Trophoblast cell (in vitro differentiated cells and primary cell): ENCODE data around the gene UBIAD1.

Experiments
- DNase-seq, 2 donors: peaks; one replicate each; pipeline ENCODE4 v3.0.0-alpha.2; 2016
- H2AFZ ChIP-seq: 2 replicates; pipeline ENCODE4 v1.6.1; 2013; ENCODE audit warnings: low read length, moderate library complexity, mild to moderate bottlenecking; ENCODE audit not compliant: insufficient read depth, poor library complexity
- H2AK5ac ChIP-seq: 2 replicates; pipeline ENCODE4 v1.6.1; 2013; ENCODE audit warnings: mild to moderate bottlenecking, low read length
- H2BK120ac ChIP-seq: 2 replicates; pipeline ENCODE4 v1.6.1; 2013; ENCODE audit warnings: low read length, mild to moderate bottlenecking, moderate library complexity; ENCODE audit not compliant: insufficient read depth, poor library complexity
- H2BK12ac ChIP-seq: 2 replicates; pipeline ENCODE4 v1.6.1; 2013; ENCODE audit warnings: mild to moderate bottlenecking, low read length, moderate library complexity
- H2BK5ac ChIP-seq: 2 replicates; pipeline ENCODE4 v1.6.1; 2013; ENCODE audit warnings: low read length, low read depth, moderate library complexity, mild to moderate bottlenecking; ENCODE audit not compliant: poor library complexity
- H3K14ac ChIP-seq: 2 replicates; pipeline ENCODE4 v1.6.1; 2013; ENCODE audit warnings: mild to moderate bottlenecking, low read length
- H3K18ac ChIP-seq: 2 replicates; pipeline ENCODE4 v1.6.1; 2013; ENCODE audit warnings: mild to moderate bottlenecking, low read length
- H3K23ac ChIP-seq: 2 replicates; pipeline ENCODE4 v1.6.1; 2013; ENCODE audit warnings: low read length
- H3K27ac ChIP-seq: 2 replicates; pipeline ENCODE4 v1.5.1; 2013; ENCODE audit warnings: low read depth, mild to moderate bottlenecking, inconsistent platforms, low read length, moderate library complexity
- H3K27me3 ChIP-seq: 2 replicates; pipeline ENCODE4 v1.6.1; 2013; ENCODE audit warnings: inconsistent platforms, mild to moderate bottlenecking, low read length, moderate library complexity; ENCODE audit not compliant: insufficient read depth
- H3K36me3 ChIP-seq, 2 experiments: 1 replicate in 1 of 2; 2 replicates in 1 of 2; pipeline ENCODE4 v1.6.1; 2013; ENCODE audit warnings: low read length in 2 of 2, mild to moderate bottlenecking in 2 of 2, moderate library complexity in 1 of 2; ENCODE audit not compliant: insufficient read depth in 2 of 2, control insufficient read depth in 1 of 2
- H3K4ac ChIP-seq: 2 replicates; pipeline ENCODE4 v1.6.1; 2013; ENCODE audit warnings: low read depth, mild to moderate bottlenecking, low read length, moderate library complexity
- H3K4me1 ChIP-seq, 2 experiments: 1 replicate in 1 of 2; 2 replicates in 1 of 2; pipeline ENCODE4 v1.6.1; 2013; ENCODE audit warnings: low read length in 2 of 2, mild to moderate bottlenecking in 2 of 2, moderate library complexity in 1 of 2; ENCODE audit not compliant: insufficient read depth in 2 of 2, control insufficient read depth in 1 of 2
- H3K4me2 ChIP-seq: 2 replicates; pipeline ENCODE4 v1.6.1; 2013; ENCODE audit warnings: inconsistent platforms, mild to moderate bottlenecking, low read length, moderate library complexity
- H3K4me3 ChIP-seq: 2 replicates; pipeline ENCODE4 v1.5.1; 2013; ENCODE audit warnings: mild to moderate bottlenecking, low read depth, low read length, inconsistent platforms
- H3K79me1 ChIP-seq: one replicate; pipeline ENCODE4 v1.6.1; 2013; ENCODE audit warnings: low read length
- H3K79me2 ChIP-seq: 2 replicates; pipeline ENCODE4 v1.6.1; 2013; ENCODE audit warnings: low read length, mild to moderate bottlenecking; ENCODE audit not compliant: control insufficient read depth, insufficient read depth, poor library complexity
- H3K9ac ChIP-seq: 2 replicates; pipeline ENCODE4 v1.6.1; 2013; ENCODE audit warnings: mild to moderate bottlenecking, low read length
- H3K9me3 ChIP-seq: 2 replicates; pipeline ENCODE4 v1.6.1; 2013; ENCODE audit warnings: low read depth, mild to moderate bottlenecking, control low read depth, inconsistent platforms, low read length; ENCODE audit not compliant: insufficient read depth
- H4K12ac ChIP-seq: 2 replicates; pipeline ENCODE4 v1.6.1; 2013; ENCODE audit warnings: low read depth, mild to moderate bottlenecking, low read length, moderate library complexity
- H4K8ac ChIP-seq: 2 replicates; pipeline ENCODE4 v1.6.1; 2013; ENCODE audit warnings: low read depth, mild to moderate bottlenecking, low read length, moderate library complexity
- H4K91ac ChIP-seq: one replicate; pipeline ENCODE4 v1.6.1; 2013; ENCODE audit warnings: low read depth, mild to moderate bottlenecking, low read length, moderate library complexity
- WGBS: extraction: QIAGEN DNeasy Blood & Tissue Kit; methylation state at CpG from one replicate; pipeline ENCODE4 v1.1.7; 2013; ENCODE audit warnings: missing lambda C conversion rate; ENCODE audit not compliant: insufficient read length, insufficient coverage; ENCODE audit errors: extremely low coverage; 5-methylcytosine and 5-hydroxymethylcytosine counted together

UBIAD1 gene

DNA sequence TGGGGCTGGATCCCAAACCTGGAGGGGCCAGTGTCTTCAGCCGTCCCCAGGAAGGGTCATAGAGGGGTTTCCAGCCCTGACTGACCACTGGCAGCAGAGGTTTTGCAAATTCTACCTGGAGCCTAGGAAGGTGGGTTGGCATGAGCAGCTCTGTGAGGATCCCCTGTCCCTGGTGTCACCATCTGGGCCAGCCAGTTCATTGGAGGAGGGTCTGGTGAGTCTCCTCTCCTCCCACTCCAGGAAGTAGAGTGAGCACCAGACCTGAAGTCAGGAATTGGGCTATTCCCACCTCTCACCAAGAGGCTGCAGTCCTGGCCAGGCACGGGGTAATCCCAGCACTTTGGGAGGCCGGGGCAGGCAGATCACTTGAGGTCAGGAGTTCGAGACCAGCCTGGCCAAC is 57.4 kb downstream of the UBIAD1 start:
- H4K91ac ChIP-seq, result no peak overlapping the region
- peaks cover 2% of the 10 kb centered on the region for H3K9me3 ChIP-seq
- no peak overlapping the region for H2AFZ ChIP-seq
- no peak overlapping the region for H2AK5ac ChIP-seq
- no peak overlapping the region for H3K27ac ChIP-seq
- no peak overlapping the region for H4K8ac ChIP-seq
- no peak overlapping the region for H2BK12ac ChIP-seq
- peaks cover 1% of the 10 kb centered on the region for H3K79me2 ChIP-seq
- no peak overlapping the region for H3K4me2 ChIP-seq
- WGBS, result no CpG with 5 or more reads among the region's 4 CpGs
- no peak overlapping the region for H3K4ac ChIP-seq
- no peak overlapping the region for H3K14ac ChIP-seq
- H3K4me1 ChIP-seq, result no peaks in the 10 kb centered on the region
- no peak overlapping the region for H3K9ac ChIP-seq
- H2BK120ac ChIP-seq, result no peak overlapping the region
- H3K23ac ChIP-seq, result no peak overlapping the region
- H4K12ac ChIP-seq, result no peak overlapping the region
- H3K4me3 ChIP-seq, result no peak overlapping the region
- no peaks in the 10 kb centered on the region for H3K79me1 ChIP-seq
- no peaks in the 10 kb centered on the region for H3K36me3 ChIP-seq
- no peak overlapping the region for H2BK5ac ChIP-seq
- no peak for DNase-seq
- H3K18ac ChIP-seq, result no peak overlapping the region
- H3K27me3 ChIP-seq, result no peaks in the 10 kb centered on the region

DNA sequence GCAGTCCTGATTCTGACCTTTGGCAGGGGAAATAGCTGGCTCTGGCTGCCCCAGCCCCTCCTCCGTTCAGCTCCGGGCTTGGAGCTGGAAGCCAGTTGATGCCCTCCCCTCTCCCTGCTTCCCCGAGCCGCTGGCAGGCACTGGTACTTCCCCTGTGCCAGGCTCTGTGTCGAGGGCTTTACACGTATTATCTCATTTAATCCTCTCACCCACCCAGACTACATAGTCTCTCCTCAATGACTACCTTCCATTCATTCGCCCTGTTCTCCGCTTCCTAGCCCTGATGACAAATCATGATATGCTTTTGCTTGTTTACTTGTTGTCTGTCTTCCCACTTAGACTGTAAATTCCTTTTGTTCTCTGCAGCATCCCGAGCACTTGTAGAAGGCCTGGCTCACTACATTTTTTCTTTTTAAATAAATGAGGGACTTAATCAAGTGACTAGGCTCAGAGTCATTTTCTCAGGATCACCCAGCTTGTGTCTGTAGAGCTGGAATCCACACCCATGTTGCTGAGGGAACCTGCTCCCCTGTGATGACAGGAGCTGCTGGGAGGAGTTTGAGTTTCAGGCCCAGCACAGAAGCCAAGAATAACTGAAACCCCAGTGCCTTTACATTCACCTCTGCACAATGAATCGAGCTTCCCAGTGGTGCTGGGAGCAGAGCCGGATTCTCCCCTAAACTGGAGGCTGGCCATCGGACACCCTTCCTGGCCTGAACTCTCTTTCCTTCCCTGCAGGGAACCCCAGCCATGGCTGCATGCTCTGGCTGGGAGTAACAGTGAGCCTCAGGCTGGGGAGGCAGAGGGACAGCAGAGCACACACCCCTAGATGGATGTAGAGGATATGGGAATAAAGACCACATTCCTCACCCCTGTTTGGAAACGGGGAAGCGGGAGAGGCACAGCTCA is 58.3 kb downstream of the UBIAD1 start:
- Histone ChIP-seq H3K36me3 (no peaks in the 10 kb centered on the region), H2AK5ac (no peak overlapping the region), H3K4me1 (no peaks in the 10 kb centered on the region), H3K4me3 (no peak overlapping the region), H3K4me2 (no peak overlapping the region), H3K79me1 (no peaks in the 10 kb centered on the region), H3K18ac (no peak overlapping the region), H4K12ac (no peak overlapping the region), H4K8ac (no peak overlapping the region), H3K9me3 (peaks cover 2% of the 10 kb centered on the region), H2BK5ac (no peak overlapping the region), H3K79me2 (peaks cover 1% of the 10 kb centered on the region), H3K23ac (no peak overlapping the region), H3K4ac (no peak overlapping the region), H3K9ac (no peak overlapping the region), H2BK120ac (no peak overlapping the region), H2AFZ (no peak overlapping the region), H3K14ac (no peak overlapping the region), H3K27ac (no peak overlapping the region), H3K27me3 (no peaks in the 10 kb centered on the region), H2BK12ac (no peak overlapping the region), H4K91ac (no peak overlapping the region)
- WGBS, result no CpG with 5 or more reads among the region's 14 CpGs
- DNase-seq, result no peak

DNA sequence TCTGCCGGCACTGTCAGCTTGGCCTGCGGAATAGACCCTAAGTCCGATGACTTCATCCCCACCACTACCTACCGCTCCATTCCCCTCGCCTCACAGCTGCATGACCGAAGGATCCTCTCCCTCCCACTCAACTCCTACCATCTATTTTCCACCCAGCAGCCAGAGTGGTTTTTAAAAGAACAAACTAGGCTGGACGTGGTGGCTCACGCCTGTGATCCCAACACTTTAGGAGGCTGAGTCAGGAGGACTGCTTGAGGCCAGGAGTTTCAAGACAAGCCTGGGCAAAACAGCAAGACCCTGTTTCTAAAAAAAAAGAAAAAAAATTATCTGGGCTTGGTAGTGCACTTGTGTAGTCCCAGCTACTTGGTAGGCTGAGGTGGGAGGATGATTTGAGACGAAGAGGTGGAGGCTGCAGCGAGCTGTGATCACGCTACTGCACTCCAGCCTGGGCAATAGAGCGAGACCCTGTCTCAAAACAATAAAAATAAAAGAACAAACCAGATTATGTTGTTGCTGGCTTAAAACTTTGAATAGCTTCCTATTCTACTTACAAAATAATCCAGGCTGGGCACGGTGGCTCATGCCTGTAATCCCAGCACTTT is 59.0 kb downstream of the UBIAD1 start:
- Histone ChIP-seq H3K4me3 (no peak overlapping the region), H3K4ac (no peak overlapping the region), H4K12ac (no peak overlapping the region), H2AK5ac (no peak overlapping the region), H3K4me1 (no peaks in the 10 kb centered on the region), H3K79me1 (no peaks in the 10 kb centered on the region), H3K36me3 (no peaks in the 10 kb centered on the region), H2BK12ac (no peak overlapping the region), H3K79me2 (peaks cover 1% of the 10 kb centered on the region), H3K23ac (no peak overlapping the region), H3K27ac (no peak overlapping the region), H2AFZ (no peak overlapping the region), H3K18ac (no peak overlapping the region), H4K8ac (no peak overlapping the region), H3K4me2 (no peak overlapping the region), H3K14ac (no peak overlapping the region), H2BK5ac (no peak overlapping the region), H4K91ac (no peak overlapping the region), H3K9me3 (peaks cover 2% of the 10 kb centered on the region), H2BK120ac (no peak overlapping the region), H3K9ac (no peak overlapping the region), H3K27me3 (no peaks in the 10 kb centered on the region)
- no peak for DNase-seq
- WGBS, result no CpG with 5 or more reads among the region's 13 CpGs

DNA sequence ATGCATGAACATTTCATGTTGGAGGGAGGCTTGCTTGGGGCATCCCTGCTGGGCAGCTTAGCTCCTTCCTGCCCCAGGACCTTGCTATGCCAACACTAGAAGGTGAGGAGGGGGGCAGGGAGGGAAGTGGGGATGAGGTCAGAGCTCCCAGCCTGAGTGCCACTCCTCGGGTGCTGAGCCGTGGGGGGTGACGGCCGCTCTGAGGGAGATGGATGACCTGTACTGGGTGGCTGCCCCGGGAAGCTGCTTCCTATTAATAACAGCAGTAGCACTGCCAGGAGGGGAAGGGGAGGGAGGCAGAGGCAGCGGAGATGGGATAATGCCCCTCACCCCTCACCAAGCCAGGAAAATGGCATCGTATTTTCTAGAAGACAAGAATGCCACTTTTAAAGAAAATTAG is 60.6 kb downstream of the UBIAD1 start:
- Histone ChIP-seq H4K8ac (no peak overlapping the region), H3K4me2 (no peak overlapping the region), H3K4ac (no peak overlapping the region), H4K12ac (no peak overlapping the region), H3K4me1 (no peaks in the 10 kb centered on the region), H4K91ac (no peak overlapping the region), H3K79me2 (peaks cover 1% of the 10 kb centered on the region), H3K36me3 (no peaks in the 10 kb centered on the region), H3K27me3 (no peaks in the 10 kb centered on the region), H3K79me1 (no peaks in the 10 kb centered on the region), H3K27ac (no peak overlapping the region), H3K23ac (no peak overlapping the region), H2AK5ac (no peak overlapping the region), H3K9ac (no peak overlapping the region), H3K18ac (no peak overlapping the region), H2BK120ac (no peak overlapping the region), H3K14ac (no peak overlapping the region), H3K4me3 (no peak overlapping the region), H2AFZ (no peak overlapping the region), H2BK5ac (no peak overlapping the region), H2BK12ac (no peak overlapping the region), H3K9me3 (peaks cover 2% of the 10 kb centered on the region)
- no peak for DNase-seq
- WGBS, result no CpG with 5 or more reads among the region's 7 CpGs
